ENCODE measurements around the gene ICAM2.

ICAM2 gene

DNA sequence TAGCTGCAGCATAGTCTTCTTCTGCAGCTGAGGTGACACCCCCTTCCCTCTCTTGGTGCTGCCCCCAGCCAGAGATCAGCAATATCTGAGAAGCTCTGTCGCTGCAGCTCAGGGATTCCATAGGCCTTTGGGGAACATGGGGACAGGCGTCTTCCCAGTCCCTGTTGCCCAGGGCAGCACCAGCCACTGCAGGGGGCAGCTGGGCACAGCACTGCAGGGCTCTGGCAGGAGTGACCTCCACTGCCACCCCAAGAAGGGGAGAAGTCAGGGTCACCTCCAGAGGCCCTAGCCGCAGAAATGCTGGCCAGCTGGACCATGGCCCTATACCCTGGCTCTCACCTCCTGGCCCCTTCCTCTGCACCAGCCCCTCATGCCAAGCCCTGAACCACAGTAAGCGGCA is 64.6 kb downstream of the ICAM2 start:
- no peak for DNase-seq (ENCODE audit: extremely low read depth, low read depth)
- TF ChIP-seq, protein P1, sequence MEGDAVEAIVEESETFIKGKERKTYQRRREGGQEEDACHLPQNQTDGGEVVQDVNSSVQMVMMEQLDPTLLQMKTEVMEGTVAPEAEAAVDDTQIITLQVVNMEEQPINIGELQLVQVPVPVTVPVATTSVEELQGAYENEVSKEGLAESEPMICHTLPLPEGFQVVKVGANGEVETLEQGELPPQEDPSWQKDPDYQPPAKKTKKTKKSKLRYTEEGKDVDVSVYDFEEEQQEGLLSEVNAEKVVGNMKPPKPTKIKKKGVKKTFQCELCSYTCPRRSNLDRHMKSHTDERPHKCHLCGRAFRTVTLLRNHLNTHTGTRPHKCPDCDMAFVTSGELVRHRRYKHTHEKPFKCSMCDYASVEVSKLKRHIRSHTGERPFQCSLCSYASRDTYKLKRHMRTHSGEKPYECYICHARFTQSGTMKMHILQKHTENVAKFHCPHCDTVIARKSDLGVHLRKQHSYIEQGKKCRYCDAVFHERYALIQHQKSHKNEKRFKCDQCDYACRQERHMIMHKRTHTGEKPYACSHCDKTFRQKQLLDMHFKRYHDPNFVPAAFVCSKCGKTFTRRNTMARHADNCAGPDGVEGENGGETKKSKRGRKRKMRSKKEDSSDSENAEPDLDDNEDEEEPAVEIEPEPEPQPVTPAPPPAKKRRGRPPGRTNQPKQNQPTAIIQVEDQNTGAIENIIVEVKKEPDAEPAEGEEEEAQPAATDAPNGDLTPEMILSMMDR (IDR thresholded peaks at IDR 0.05; ENCODE audit: low read depth, low read length): no peak

DNA sequence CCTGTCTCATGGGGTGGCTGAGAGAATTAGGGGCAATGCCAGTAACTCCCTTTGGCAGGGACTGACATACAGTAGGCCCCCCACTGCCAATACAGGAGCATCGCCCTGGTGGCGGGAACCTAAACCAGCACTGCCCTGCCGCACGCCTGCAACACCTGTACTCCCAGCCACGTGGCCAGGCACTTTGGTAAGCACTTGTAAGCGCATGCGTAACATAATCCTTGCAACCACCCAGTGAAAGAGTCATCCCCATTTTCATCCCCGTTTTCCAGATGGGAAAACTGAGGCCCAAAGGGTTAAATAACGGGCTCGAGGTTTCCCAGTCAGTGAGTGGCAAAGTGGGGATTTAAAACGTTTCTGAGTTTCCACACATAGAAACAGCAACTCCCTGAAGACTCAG is 65.2 kb downstream of the ICAM2 start:
- TF ChIP-seq, protein P1 (IDR thresholded peaks at IDR 0.05; ENCODE audit: low read depth, low read length): no peak
- DNase-seq (ENCODE audit: extremely low read depth, low read depth): no peak

DNA sequence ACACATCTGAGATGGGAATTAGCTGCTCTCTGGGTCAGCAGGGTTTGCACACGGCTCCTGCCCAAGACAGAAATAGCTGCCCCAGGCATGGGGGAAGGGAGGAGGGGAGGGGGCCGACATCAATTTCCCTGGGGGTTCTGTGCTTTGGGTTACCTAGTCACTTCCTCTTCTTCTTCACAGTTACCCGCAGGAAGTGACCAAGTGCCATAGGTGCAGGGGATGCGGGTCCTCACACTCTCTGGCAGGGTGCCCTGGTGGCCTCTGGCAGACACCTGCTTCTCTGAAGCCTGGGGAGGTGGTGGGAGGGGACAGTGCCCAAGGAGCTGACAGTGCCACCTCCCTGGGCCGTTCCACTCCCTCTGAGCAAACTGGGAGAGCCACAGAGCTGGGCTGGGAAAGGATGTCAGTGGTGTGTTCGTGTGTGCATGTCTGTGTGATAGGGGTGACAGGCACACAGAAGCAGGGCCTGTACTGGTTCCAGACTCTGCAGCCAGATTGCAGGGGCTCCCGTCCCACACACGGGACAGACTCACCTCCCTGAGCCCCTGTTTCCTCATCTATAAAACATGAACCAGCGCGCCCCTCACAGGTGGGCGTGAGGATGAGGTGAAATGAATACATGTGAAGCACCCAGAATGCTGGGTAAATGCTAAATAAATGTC is 65.9 kb downstream of the ICAM2 start:
- DNase-seq (ENCODE audit: extremely low read depth, low read depth): no peak
- TF ChIP-seq, protein P1 (IDR thresholded peaks at IDR 0.05; ENCODE audit: low read depth, low read length): no peak

All from AG09319 (cell line).